RWPE1 (cell line): ENCODE results near the gene LAMC3.

Source experiments
- CTCF ChIA-PET: fragments of 350-600 bp; sonication (Branson Sonifier 250); formaldehyde crosslinking; extraction: SDS; loops from one replicate; lab custom pipeline; 2021; lab: Yijun Ruan, JAX
- POLR2A ChIA-PET: fragments of 400-600 bp; formaldehyde crosslinking; extraction: SDS; loops from one replicate; lab custom pipeline; 2020; ENCODE audit warnings: antibody characterized with exemption; ENCODE audit not compliant: low non-redundant PET; lab: Yijun Ruan, JAX
- DNase-seq: peaks from one replicate; pipeline ENCODE4 v3.0.0; 2012; ENCODE audit warnings: low spot score
- H3K27ac ChIP-seq: fragments of 450-650 bp; 2 replicates; pipeline ENCODE4 v1.5.1; 2017
- TF ChIP-seq, protein P1 (sequence below): fragments of 450-650 bp; conservative IDR thresholded peaks from 2 replicates; pipeline ENCODE4 v1.5.1; 2017; ENCODE audit warnings: low read depth, mild to moderate bottlenecking

The LAMC3 gene

DNA sequence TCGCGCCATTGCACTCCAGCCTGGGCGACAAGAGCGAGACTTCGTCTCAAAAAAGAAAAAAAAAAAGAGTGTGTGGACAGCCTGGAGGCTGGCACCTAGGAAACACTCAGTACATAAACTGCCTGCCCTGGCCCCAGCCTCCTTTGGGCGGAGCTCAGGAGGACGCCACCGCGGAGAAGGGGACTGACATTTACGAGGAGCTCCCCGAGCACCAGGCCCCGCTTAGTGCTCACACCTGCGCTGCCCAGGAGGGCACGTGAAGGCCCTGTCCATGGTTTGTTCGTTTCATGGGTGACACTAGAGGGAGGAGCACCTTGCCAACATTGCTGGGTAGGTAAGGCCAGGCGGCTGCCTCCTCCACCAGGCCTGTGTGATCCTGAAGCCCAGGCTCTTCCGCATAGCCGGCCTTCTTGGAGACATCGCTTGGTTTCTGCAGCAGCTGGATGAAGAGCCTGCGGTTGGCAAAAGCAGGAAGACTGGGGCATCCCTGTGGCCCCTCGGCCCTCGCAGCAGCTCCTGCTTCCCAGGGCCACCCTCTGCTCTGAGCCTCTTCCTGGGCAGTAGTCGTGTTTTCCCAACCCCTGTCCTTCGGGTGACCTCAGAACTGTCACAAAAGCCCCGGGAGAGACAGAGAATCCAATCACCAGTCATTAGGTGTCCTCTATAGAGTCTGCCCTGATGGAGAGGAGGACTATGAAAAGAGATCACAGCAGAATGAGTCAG is 26.2 kb upstream of the LAMC3 start:
- CTCF ChIA-PET: interaction anchor here (0.9 kb wide), 1 partner anchor 42 kb away, joined by 3 read pairs; no protein-coding TSS in a partner anchor

DNA sequence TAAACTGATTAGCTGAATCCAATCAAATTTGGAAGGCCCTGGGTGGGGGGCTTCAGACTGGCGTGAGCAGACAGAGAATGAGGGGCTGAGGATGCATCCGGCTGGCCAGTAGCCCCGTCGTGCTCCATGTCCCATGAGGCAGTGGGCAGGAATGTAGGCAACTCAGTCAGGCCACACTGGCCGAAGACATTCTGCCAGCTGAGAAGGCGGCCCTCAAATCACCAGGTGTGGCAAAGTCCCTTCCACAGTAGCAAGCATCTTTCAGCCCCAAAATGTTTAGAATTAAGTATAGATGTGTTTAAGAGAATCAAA is 25.7 kb upstream of the LAMC3 start:
- no peak overlapping the region for H3K27ac ChIP-seq
- CTCF ChIA-PET: interaction anchor here (1.5 kb wide), 1 partner anchor 15 kb away, joined by 7 read pairs; no protein-coding TSS in a partner anchor
- no peak for DNase-seq
- TF ChIP-seq, protein P1, sequence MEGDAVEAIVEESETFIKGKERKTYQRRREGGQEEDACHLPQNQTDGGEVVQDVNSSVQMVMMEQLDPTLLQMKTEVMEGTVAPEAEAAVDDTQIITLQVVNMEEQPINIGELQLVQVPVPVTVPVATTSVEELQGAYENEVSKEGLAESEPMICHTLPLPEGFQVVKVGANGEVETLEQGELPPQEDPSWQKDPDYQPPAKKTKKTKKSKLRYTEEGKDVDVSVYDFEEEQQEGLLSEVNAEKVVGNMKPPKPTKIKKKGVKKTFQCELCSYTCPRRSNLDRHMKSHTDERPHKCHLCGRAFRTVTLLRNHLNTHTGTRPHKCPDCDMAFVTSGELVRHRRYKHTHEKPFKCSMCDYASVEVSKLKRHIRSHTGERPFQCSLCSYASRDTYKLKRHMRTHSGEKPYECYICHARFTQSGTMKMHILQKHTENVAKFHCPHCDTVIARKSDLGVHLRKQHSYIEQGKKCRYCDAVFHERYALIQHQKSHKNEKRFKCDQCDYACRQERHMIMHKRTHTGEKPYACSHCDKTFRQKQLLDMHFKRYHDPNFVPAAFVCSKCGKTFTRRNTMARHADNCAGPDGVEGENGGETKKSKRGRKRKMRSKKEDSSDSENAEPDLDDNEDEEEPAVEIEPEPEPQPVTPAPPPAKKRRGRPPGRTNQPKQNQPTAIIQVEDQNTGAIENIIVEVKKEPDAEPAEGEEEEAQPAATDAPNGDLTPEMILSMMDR: no peak
- POLR2A ChIA-PET: no interaction called here

More for the DNA sequence above, 26.2 kb upstream of the LAMC3 start:
- no peak for DNase-seq
- POLR2A ChIA-PET: no interaction called here
- no peak overlapping the region for H3K27ac ChIP-seq
- TF ChIP-seq, protein P1: no peak

DNA sequence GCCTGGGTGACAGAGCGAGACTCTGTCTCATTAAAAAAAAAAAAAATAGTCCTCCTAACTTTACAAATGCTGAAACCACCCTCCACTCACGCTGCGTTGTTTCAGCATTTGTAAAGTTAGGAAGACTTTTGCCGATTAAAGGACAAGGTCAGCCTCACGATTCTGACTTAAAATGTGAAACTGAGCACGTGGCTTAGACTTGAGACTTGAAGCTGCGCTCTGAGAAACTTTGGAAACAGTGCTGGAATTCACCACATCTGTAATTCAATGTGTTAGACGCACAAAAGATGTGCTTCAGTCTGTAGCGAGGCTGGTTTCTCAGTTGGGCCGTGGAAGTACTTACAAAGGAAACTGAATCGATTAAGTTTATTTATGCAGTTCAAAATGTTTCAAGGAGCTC is 25.0 kb upstream of the LAMC3 start:
- no peak for DNase-seq
- POLR2A ChIA-PET: no interaction called here
- TF ChIP-seq, protein P1: no peak
- H3K27ac ChIP-seq: no peak overlapping the region
- CTCF ChIA-PET: interaction anchor here (0.8 to 1.5 kb wide), 2 partner anchors 9 to 15 kb away, joined by 4 to 7 read pairs; no protein-coding TSS in a partner anchor

DNA sequence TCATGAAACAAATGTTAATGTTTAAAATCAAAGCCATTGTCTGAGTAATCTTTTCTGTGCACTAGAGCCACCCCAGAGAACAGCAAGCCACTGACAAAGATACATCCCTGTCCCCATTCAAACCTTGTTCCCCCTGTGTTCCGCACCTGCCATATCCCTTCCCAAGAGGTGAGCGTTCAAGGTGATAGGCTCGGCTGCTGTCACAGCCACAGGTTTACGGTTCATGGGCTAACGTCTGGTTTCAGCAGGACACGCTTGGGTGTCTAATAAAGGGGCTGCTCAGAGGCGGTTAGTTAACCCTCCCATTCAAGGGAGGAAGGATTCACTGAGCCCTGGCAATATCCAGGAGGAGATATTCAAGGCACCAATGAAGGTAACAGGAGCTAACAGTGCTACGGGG is 24.5 kb upstream of the LAMC3 start:
- TF ChIP-seq, protein P1: no peak
- H3K27ac ChIP-seq: no peak overlapping the region
- ChIA-PET POLR2A (no interaction called here), CTCF (interaction anchor here (0.6 to 1.5 kb wide), 5 partner anchors 8 to 118 kb away, joined by 3 to 7 read pairs (median 3); no protein-coding TSS in a partner anchor)
- DNase-seq: no peak

DNA sequence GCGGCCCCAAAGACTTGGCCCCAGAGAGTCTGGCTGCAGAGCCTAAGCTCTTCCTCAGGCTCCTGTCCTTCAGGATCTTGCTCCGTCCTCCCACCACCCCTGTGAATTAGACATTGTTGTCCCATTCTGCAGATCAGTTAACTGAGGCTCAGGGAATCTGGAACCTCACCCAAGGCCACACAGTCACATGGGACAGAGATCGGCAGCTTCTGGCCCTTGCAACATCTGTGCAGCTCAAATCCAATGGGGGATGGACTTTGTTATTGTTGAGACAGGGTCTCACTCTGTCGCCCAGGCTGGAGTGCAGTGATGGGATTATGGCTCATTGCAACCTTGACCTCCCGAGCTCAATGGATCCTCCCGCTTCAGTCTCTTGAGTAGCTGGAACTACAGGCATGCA is 23.9 kb upstream of the LAMC3 start:
- TF ChIP-seq, protein P1: no peak
- ChIA-PET CTCF (interaction anchor here (0.6 to 1.1 kb wide), 5 partner anchors 11 to 118 kb away, joined by 3 to 4 read pairs (median 3); no protein-coding TSS in a partner anchor), POLR2A (no interaction called here)
- DNase-seq: no peak
- H3K27ac ChIP-seq: no peak overlapping the region

DNA sequence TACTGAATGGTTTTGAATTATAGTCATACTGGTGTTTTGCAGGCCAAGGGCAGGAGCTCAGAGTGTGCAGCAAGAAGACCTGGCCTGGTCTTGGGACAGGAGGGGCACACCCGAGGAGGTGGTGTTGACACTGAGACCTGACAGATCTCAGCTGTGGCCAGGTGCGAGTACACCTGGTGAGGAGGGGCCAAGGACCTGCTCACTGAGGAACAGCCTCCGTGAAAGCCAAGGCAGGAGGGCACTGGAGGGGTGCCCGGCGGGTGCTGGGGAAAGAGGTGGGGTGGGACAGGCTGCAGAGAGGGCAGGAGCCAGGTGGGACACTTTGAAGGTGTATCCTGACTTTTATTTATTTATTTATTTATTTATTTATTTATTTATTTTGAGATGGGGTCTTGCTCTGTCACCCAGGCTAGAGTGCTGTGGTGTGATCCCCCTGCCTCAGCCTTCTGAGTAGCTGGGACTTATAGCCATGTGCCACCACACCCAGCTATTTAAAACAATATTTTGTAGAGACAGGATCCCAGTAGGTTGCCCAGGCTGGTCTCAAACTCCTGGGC is 23.3 kb upstream of the LAMC3 start:
- H3K27ac ChIP-seq: no peak overlapping the region
- ChIA-PET POLR2A (interaction anchor here (0.6 kb wide), 1 partner anchor 216 kb away, joined by 4 read pairs; no protein-coding TSS in a partner anchor), CTCF (interaction anchor here (0.7 to 1.1 kb wide), 2 partner anchors 12 to 51 kb away, joined by 3 to 4 read pairs; no protein-coding TSS in a partner anchor)
- no peak for DNase-seq
- TF ChIP-seq, protein P1: no peak
